GM19328 (cell line): ENCODE results near the gene EML3.

ENCODE experiments used
- ATAC-seq: cut with Tn5 transposase; IDR thresholded peaks from one replicate; pipeline ENCODE4 v1.9.1; 2021; ENCODE audit warnings: mild to moderate bottlenecking, moderate library complexity; ENCODE audit not compliant: unreplicated experiment

The EML3 gene

DNA sequence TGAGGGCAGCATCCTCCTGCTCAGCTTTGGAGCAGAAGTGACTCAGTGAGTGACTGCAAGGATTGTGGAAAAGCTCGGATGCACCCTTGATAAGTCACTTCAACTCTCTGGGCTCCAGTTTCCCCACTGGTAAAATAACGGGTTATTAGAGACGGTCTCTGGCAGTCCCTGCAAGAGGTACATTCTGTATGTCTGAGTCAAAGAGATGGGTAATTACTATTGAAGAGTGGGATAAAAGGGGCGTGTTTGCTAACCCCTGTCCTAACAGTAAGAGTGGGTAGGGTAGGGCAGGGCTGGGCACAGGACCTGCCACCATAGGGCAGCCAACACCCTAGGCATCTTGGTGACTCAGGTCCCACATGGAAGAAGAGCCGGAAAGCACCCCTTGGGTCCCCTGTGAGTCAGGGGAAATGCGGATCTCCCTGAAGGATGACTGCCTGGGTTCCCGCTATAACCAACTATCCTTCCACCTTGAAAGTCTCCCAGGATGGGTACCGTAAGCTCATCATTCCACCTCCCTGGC is 58.7 kb downstream of the EML3 start:
- no peak for ATAC-seq

DNA sequence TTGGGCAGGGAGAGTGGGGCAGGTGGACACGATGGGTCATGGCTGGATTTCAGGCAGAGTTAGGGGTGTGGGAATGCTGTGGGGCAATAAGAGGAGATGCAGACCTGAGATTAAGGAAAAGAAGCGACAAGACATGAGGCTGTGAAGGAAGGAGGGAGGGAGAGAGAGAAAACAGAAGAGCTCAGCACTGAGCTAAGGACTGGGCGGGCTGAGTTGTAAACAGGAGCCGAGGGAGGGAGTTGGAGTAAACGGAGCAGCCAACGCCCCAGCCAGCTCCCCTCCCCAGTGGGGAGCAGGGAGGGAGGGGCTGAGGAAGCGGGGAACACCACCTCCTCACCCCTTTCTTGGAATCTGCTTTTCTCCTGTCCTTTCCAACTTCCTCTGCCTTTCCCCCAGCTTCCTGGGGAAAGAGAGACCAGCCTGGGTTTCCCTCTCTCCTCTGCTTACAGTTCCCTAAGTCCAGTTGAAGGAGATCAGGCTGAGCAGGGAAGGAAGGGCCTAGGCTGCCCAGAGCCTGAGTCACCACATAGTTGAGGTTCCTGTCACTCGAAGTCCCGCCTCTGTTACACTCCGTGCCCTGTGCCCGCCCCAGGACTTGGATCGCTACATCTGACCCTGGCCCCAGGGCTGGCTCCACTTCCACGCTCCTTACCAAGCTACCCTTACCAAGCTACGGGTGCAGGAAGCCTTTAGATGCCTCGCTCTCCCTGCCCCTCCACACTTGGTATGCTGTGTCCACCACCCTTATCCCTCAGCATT is 59.3 kb downstream of the EML3 start:
- ATAC-seq: no peak

DNA sequence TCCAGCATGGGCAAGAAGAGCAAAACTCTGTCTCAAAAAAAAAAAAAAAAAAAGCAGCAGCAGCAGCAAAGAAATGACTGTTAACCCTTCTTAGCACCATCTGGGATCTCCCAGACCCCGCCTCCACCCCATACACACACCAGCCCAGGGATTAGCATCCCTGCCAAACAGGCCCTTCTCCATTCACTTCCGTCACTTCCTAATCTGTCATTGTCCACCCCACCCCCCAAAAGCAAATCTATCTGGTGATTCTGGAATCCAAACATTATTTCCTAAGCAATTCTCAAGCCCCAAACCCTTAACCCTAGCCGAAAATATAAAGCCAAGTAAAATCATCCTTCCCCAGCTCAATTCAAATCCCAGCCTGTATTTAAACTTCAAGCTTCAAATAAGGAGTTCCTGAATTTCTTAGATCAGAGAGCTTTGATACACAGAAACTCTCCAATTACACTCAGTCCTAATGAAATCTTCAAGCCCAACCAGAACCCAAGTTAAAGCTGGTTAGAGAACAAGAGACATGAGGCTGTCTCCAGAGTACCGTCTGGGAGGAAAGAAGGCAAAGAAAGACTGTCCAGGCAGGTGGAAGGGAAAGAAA is 60.0 kb downstream of the EML3 start:
- no peak for ATAC-seq
